CD4-positive, alpha-beta T cell treated with Interleukin-4 for 1 hour (primary cell): ENCODE measurements around the gene ADAM15.

Experiments
- DNase-seq, 2 donors: peaks; one replicate each; pipeline ENCODE4 v3.0.0-alpha.2; 2020 to 2022

ADAM15 gene

GRCh38 chr1:155052439-155053395, 1.6 kb downstream of the ADAM15 start:
- DNase-seq: peak in 1 of 2 donors; percentile 22

- DNase-seq: no peak
Observed at GRCh38 chr1:155053531-155054105, 2.5 kb downstream of the ADAM15 start.

GRCh38 chr1:155057104-155057503, 6.0 kb downstream of the ADAM15 start:
- no peak for DNase-seq

GRCh38 chr1:155057788-155058211, 6.7 kb downstream of the ADAM15 start:
- no peak for DNase-seq

GRCh38 chr1:155060736-155061135, 9.6 kb downstream of the ADAM15 start:
- DNase-seq: no peak

- peak; percentile 95 for DNase-seq
Observed at GRCh38 chr1:155061381-155062150, 10.4 kb downstream of the ADAM15 start.

- no peak for DNase-seq
Observed at GRCh38 chr1:155062151-155062686, 11.1 kb downstream of the ADAM15 start.

GRCh38 chr1:155062702-155063411, 11.7 kb downstream of the ADAM15 start:
- peak; percentile 74 to 76 for DNase-seq

- peak; percentile 88 to 89 for DNase-seq
Observed at GRCh38 chr1:155063550-155064110, 12.5 kb downstream of the ADAM15 start, which contains the start of gene EFNA4. Gene EFNA4, plus strand, starts transcription at chr1:155063740. Its CDS starts 84 bp downstream, at chr1:155063824.

GRCh38 chr1:155064111-155064831, 13.2 kb downstream of the ADAM15 start:
- DNase-seq: peak in 1 of 2 donors; percentile 53

GRCh38 chr1:155064832-155065429, 13.8 kb downstream of the ADAM15 start:
- no peak for DNase-seq

GRCh38 chr1:155066777-155067176, 15.7 kb downstream of the ADAM15 start:
- DNase-seq: no peak

GRCh38 chr1:155068599-155068998, 17.5 kb downstream of the ADAM15 start:
- DNase-seq: no peak

- DNase-seq: no peak
Observed at GRCh38 chr1:155069551-155070157, 18.5 kb downstream of the ADAM15 start.

- no peak for DNase-seq
Observed at GRCh38 chr1:155070158-155070621, 19.1 kb downstream of the ADAM15 start.

- DNase-seq: peak; percentile 83 to 87
Observed at GRCh38 chr1:155070721-155071569, 19.8 kb downstream of the ADAM15 start.

- no peak for DNase-seq
Observed at GRCh38 chr1:155071701-155072100, 20.6 kb downstream of the ADAM15 start.

GRCh38 chr1:155072531-155073289, 21.6 kb downstream of the ADAM15 start:
- DNase-seq: no peak
